GM18511 (cell line): ENCODE measurements around the gene OPALIN.

Source experiments
- ATAC-seq: cut with Tn5 transposase; IDR thresholded peaks from one replicate; pipeline ENCODE4 v1.9.1; 2021; ENCODE audit warnings: mild to moderate bottlenecking, moderate library complexity; ENCODE audit not compliant: unreplicated experiment

Gene OPALIN

GRCh38 chr10:96358851-96359540, at the start of gene OPALIN:
TSS of gene OPALIN (minus strand) at chr10:96359002. CDS start at chr10:96358896, 106 bp downstream.
- ATAC-seq = no peak

GRCh38 chr10:96408201-96408600, 49.4 kb upstream of the OPALIN start:
- no peak for ATAC-seq

- ATAC-seq = no peak
Measured at GRCh38 chr10:96407560-96408069, 48.8 kb upstream of the OPALIN start.

- no peak for ATAC-seq
Measured at GRCh38 chr10:96406091-96406490, 47.3 kb upstream of the OPALIN start.

- no peak for ATAC-seq
Measured at GRCh38 chr10:96402417-96403305, 43.9 kb upstream of the OPALIN start.

GRCh38 chr10:96401036-96401435, 42.2 kb upstream of the OPALIN start:
- no peak for ATAC-seq

- ATAC-seq = no peak
Measured at GRCh38 chr10:96400465-96400864, 41.7 kb upstream of the OPALIN start.

GRCh38 chr10:96397902-96398301, 39.1 kb upstream of the OPALIN start:
- no peak for ATAC-seq

GRCh38 chr10:96395931-96396877, 37.4 kb upstream of the OPALIN start:
- peak; percentile 58 for ATAC-seq

- ATAC-seq = no peak
Measured at GRCh38 chr10:96390460-96390864, 31.7 kb upstream of the OPALIN start.

- ATAC-seq = no peak
Measured at GRCh38 chr10:96389785-96390184, 31.0 kb upstream of the OPALIN start.

GRCh38 chr10:96387601-96388000, 28.8 kb upstream of the OPALIN start:
- no peak for ATAC-seq

- ATAC-seq = no peak
Measured at GRCh38 chr10:96387161-96387560, 28.4 kb upstream of the OPALIN start.

GRCh38 chr10:96384506-96384905, 25.7 kb upstream of the OPALIN start:
- ATAC-seq = no peak

GRCh38 chr10:96380821-96381220, 22.0 kb upstream of the OPALIN start:
- no peak for ATAC-seq

- no peak for ATAC-seq
Measured at GRCh38 chr10:96379758-96380157, 21.0 kb upstream of the OPALIN start.

- no peak for ATAC-seq
Measured at GRCh38 chr10:96378741-96379140, 19.9 kb upstream of the OPALIN start.

- ATAC-seq = no peak
Measured at GRCh38 chr10:96377816-96378294, 19.1 kb upstream of the OPALIN start.

- ATAC-seq = peak; percentile 72
Measured at GRCh38 chr10:96376483-96376882, 17.7 kb upstream of the OPALIN start.

GRCh38 chr10:96374985-96375830, 16.4 kb upstream of the OPALIN start:
- peak; percentile 74 for ATAC-seq
